Measurements from ENCODE around the gene SRCAP. TPM values are rescaled to one million over a fixed set of nuclear protein-coding genes. Genes with fewer than 3 reads are reported as not detected.

SRCAP gene
- total RNA-seq, 1 donor from 2014 or later, result 79.7 TPM

DNA sequence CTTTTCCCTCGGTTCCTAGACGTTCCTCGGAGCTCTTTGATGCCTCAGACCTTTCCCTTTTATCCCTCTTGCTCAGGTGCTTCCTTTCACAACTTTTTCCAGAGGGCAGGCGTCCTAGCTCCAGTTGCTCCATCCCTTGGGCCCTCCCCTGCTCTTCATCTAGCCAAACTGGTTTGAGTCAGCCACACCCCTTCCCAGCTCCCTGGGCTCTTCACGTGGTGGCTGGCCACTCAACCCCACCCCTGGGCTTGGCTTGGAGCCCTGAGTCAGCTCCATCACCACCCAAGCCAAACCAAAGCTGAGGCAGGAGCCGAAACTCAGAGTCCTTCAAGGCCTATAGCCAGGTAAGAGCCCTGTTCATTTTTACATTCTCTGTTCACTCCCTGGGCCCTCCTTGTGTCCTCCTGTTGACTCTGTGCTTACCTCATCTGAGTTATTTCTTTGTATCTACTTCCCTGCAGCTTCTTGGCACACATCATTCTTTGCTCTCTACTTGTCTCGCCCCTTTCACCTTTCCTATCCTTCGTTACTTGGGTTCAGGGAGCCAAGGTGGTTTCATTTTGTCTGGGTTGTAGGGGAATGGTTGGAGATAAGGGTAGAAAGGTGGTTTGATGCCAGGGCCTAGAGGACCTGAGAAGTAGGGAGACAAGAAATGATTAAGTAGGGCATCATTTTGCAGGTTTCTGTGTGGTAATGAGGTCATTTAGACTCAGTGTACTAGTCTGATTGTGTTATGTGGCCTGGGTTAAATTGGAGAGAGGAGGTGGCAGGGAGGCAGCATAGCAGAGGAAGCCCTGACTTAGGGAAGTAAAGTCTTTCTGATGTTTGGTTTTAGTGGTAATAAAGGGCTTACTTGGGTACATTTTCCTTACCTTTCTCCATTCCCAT lies 41.6 kb downstream of the SRCAP start:
- Mint-ChIP-seq H3K4me3 (peak overlapping the region; percentile 56), H3K27me3 (ENCODE audit: low read depth) (no peaks in the 10 kb centered on the region), H3K27ac (peak overlapping the region; percentile 98), H3K9me3 (no peaks in the 10 kb centered on the region), H3K4me1 (peaks cover 22% of the 10 kb centered on the region), H3K36me3 (peaks cover 29% of the 10 kb centered on the region)
- peak in 1 of 2 experiments; percentile 68 for DNase-seq (ENCODE audit: low spot score in 2 of 2, unreplicated experiment in 2 of 2)
- TF ChIP-seq, protein P1, sequence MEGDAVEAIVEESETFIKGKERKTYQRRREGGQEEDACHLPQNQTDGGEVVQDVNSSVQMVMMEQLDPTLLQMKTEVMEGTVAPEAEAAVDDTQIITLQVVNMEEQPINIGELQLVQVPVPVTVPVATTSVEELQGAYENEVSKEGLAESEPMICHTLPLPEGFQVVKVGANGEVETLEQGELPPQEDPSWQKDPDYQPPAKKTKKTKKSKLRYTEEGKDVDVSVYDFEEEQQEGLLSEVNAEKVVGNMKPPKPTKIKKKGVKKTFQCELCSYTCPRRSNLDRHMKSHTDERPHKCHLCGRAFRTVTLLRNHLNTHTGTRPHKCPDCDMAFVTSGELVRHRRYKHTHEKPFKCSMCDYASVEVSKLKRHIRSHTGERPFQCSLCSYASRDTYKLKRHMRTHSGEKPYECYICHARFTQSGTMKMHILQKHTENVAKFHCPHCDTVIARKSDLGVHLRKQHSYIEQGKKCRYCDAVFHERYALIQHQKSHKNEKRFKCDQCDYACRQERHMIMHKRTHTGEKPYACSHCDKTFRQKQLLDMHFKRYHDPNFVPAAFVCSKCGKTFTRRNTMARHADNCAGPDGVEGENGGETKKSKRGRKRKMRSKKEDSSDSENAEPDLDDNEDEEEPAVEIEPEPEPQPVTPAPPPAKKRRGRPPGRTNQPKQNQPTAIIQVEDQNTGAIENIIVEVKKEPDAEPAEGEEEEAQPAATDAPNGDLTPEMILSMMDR (IDR thresholded peaks at IDR 0.05; ENCODE audit: unreplicated experiment), result no peak

DNA sequence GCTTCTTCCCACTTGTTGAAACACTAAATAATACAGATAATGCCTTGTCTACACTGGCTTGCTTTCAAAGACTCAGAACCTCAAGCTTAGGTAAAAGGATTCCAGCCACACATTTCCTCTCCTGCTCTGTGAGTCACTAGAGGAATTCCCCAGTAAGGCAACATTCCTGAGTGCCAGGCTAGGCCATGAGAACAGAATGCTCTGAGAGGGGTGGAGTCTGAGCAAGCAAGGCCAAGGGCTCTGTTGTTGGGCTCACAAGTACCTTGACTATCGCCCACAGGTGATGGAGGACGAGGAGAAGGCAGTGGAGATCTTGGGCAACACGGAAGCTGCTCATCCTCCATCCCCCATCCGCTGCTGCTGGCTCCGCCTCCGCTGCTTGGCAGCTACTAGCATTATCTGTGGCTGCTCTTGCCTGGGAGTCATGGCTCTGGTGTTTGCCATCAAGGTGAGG lies 42.5 kb downstream of the SRCAP start:
- no peaks in the 10 kb centered on the region for H3K27me3 Mint-ChIP-seq (ENCODE audit: low read depth)
- H3K4me1 Mint-ChIP-seq, result peaks cover 22% of the 10 kb centered on the region
- no peak for DNase-seq (ENCODE audit: low spot score in 2 of 2, unreplicated experiment in 2 of 2)
- peak overlapping the region; percentile 51 for H3K4me3 Mint-ChIP-seq
- H3K9me3 Mint-ChIP-seq, result no peaks in the 10 kb centered on the region
- H3K27ac Mint-ChIP-seq, result peak overlapping the region; percentile 98
- TF ChIP-seq, protein P1 (IDR thresholded peaks at IDR 0.05; ENCODE audit: unreplicated experiment), result no peak
- peaks cover 24% of the 10 kb centered on the region for H3K36me3 Mint-ChIP-seq

DNA sequence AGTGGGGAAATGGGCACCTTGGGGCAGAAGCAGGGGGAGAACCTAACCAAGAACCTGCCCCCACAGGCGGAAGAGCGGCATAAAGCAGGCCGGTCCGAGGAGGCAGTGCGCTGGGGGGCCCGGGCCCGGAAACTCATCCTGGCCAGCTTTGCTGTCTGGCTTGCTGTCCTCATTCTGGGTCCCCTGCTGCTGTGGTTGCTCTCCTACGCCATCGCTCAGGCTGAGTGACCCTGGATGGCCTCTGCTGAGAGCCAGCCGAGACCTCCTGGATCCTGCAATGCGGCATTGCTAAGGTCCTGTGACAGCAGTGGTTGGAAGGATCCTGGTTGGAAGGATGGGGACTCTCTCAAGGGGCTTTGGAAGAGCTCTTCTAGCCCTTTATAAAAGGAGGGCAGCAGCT lies 44.7 kb downstream of the SRCAP start:
- H3K27me3 Mint-ChIP-seq (ENCODE audit: low read depth), result no peaks in the 10 kb centered on the region
- peaks cover 19% of the 10 kb centered on the region for H3K36me3 Mint-ChIP-seq
- H3K4me1 Mint-ChIP-seq, result peaks cover 28% of the 10 kb centered on the region
- no peak for DNase-seq (ENCODE audit: low spot score in 2 of 2, unreplicated experiment in 2 of 2)
- H3K9me3 Mint-ChIP-seq, result no peaks in the 10 kb centered on the region
- H3K4me3 Mint-ChIP-seq, result no peak overlapping the region
- peak overlapping the region; percentile 2 for H3K27ac Mint-ChIP-seq
- TF ChIP-seq, protein P1 (IDR thresholded peaks at IDR 0.05; ENCODE audit: unreplicated experiment), result no peak

DNA sequence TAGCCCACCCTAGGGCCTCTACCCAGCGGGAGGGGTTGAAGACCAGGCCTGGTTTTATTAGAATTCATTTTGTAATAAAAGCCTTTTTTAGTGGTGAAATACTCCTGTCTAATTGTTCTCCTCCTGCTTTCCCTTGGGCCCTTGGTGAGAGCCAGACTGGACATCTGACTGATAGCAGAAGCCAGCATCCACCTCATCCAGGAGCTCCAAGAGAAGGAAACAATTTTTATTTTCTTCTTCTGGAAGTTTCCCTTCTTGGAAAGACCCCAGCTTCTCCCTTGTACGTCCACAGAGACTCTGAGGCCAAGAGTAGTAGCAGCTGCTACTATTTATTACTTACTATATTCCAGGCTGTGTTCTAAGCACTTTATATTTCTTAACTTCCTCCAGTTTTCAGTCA lies 45.2 kb downstream of the SRCAP start:
- H3K4me1 Mint-ChIP-seq, result peaks cover 29% of the 10 kb centered on the region
- DNase-seq (ENCODE audit: low spot score in 2 of 2, unreplicated experiment in 2 of 2), result no peak
- H3K27me3 Mint-ChIP-seq (ENCODE audit: low read depth), result no peaks in the 10 kb centered on the region
- TF ChIP-seq, protein P1 (IDR thresholded peaks at IDR 0.05; ENCODE audit: unreplicated experiment), result no peak
- H3K9me3 Mint-ChIP-seq, result no peaks in the 10 kb centered on the region
- no peak overlapping the region for H3K4me3 Mint-ChIP-seq
- no peak overlapping the region for H3K27ac Mint-ChIP-seq
- H3K36me3 Mint-ChIP-seq, result peaks cover 19% of the 10 kb centered on the region

DNA sequence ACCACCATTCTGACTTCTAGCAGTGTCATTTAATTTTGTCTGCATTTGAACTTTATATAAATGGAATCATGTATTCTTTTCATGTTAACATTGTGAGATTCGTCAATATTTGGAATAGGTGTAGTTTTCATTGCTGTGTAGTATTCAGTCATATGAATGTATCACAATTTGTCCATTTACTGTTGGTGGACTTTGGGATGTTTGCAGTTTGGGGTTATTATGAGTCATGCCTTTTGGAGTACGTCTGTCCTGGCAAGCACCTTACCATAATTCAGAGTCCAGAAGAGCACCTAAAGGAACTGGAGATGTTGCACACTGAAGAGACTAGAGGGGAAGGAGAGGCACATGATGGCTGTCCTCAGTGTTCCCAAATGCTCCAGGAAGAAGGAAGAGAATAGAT lies 46.1 kb downstream of the SRCAP start:
- H3K36me3 Mint-ChIP-seq, result peaks cover 22% of the 10 kb centered on the region
- TF ChIP-seq, protein P1 (IDR thresholded peaks at IDR 0.05; ENCODE audit: unreplicated experiment), result no peak
- H3K27me3 Mint-ChIP-seq (ENCODE audit: low read depth), result no peaks in the 10 kb centered on the region
- H3K4me1 Mint-ChIP-seq, result peaks cover 28% of the 10 kb centered on the region
- DNase-seq (ENCODE audit: low spot score in 2 of 2, unreplicated experiment in 2 of 2), result no peak
- no peak overlapping the region for H3K4me3 Mint-ChIP-seq
- no peaks in the 10 kb centered on the region for H3K9me3 Mint-ChIP-seq
- no peak overlapping the region for H3K27ac Mint-ChIP-seq
